Measurements from ENCODE around the gene MBNL3.
"Not testable (repeated sequence)": the region's sequence is repeated elsewhere in the genome, so short reads cannot be mapped to it uniquely, and the experiment has no call there.

MBNL3 gene

GRCh38 chrX:132369617-132370326 is 119.1 kb downstream of the MBNL3 start:
- no peak for DNase-seq (ENCODE audit: low spot score)

GRCh38 chrX:132367984-132368383 is 120.9 kb downstream of the MBNL3 start:
- no peak for DNase-seq (ENCODE audit: low spot score)

- DNase-seq (ENCODE audit: low spot score), result no peak
Measured at GRCh38 chrX:132367314-132367713, 121.5 kb downstream of the MBNL3 start.

GRCh38 chrX:132365490-132365889 is 123.3 kb downstream of the MBNL3 start:
- DNase-seq (ENCODE audit: low spot score), result no peak

GRCh38 chrX:132364313-132364712 is 124.5 kb downstream of the MBNL3 start:
- DNase-seq (ENCODE audit: low spot score), result no peak

- DNase-seq (ENCODE audit: low spot score), result no peak
Measured at GRCh38 chrX:132353430-132353829, 135.4 kb downstream of the MBNL3 start.

- no peak for DNase-seq (ENCODE audit: low spot score)
Measured at GRCh38 chrX:132336172-132336571, 152.7 kb downstream of the MBNL3 start.

GRCh38 chrX:132333351-132333750 is 155.5 kb downstream of the MBNL3 start:
- no peak for DNase-seq (ENCODE audit: low spot score)

GRCh38 chrX:132331532-132331931 is 157.3 kb downstream of the MBNL3 start:
- no peak for DNase-seq (ENCODE audit: low spot score)

GRCh38 chrX:132331000-132331399 is 157.8 kb downstream of the MBNL3 start:
- no peak for DNase-seq (ENCODE audit: low spot score)

GRCh38 chrX:132330156-132330729 is 158.6 kb downstream of the MBNL3 start:
- DNase-seq (ENCODE audit: low spot score), result no peak

GRCh38 chrX:132326960-132327359 is 161.9 kb downstream of the MBNL3 start:
- DNase-seq (ENCODE audit: low spot score), result not testable (repeated sequence)

All from CD4-positive, alpha-beta T cell treated with Interleukin-2 at 100 ng/mL for 4 hours (primary cell).